H1 (cell line): ENCODE measurements around the gene LIG4. TPM values are rescaled to one million over a fixed set of nuclear protein-coding genes. Genes with fewer than 3 reads are reported as not detected.

Source experiments
- CTBP2 ChIP-seq: IDR thresholded peaks from 2 replicates; pipeline ENCODE4 v1.7.0; 2011; ENCODE audit warnings: borderline replicate concordance, mild to moderate bottlenecking, moderate library complexity, mixed read lengths, low read length; ENCODE audit not compliant: insufficient read depth, insufficient read length
- NANOG ChIP-seq: IDR thresholded peaks from 2 replicates; pipeline ENCODE4 v1.6.1; 2011; ENCODE audit warnings: low read length, low read depth, mild to moderate bottlenecking, inconsistent platforms; ENCODE audit not compliant: insufficient read depth, poor library complexity, severe bottlenecking
- polyA plus RNA-seq, 7 experiments: library from polyadenylated mRNA; depleted of rRNA in 3 of 7; stranded (reverse) in 5 of 7; unstranded in 2 of 7; fragments of >200 nt in 5 of 7; fragments of 200-250 nt in 2 of 7; gene quantifications; 1 replicate in 5 of 7; 2 replicates in 1 of 7; 4 replicates in 1 of 7; pipeline versions ENCODE4 v1.2.1 to v1.2.3, GENCODE V29; 2011 to 2013; ENCODE audit warnings: missing spikeins in 2 of 7, mixed read lengths in 2 of 7
- total RNA-seq: library from RNA; stranded (reverse); fragmentation: NEBNext Ultra II Directional; extraction: Animal tissue kit (Norgen Biotek cat#: 25700); gene quantifications from 2 replicates; pipeline ENCODE4 v1.2.1, GENCODE V29; 2021

Gene LIG4
- total and polyA plus RNA-seq, 2 of the 8 experiments (the other 6 are each of a cell fraction or from before 2014, with no cell fraction given): 1.1 to 4.5 TPM

DNA sequence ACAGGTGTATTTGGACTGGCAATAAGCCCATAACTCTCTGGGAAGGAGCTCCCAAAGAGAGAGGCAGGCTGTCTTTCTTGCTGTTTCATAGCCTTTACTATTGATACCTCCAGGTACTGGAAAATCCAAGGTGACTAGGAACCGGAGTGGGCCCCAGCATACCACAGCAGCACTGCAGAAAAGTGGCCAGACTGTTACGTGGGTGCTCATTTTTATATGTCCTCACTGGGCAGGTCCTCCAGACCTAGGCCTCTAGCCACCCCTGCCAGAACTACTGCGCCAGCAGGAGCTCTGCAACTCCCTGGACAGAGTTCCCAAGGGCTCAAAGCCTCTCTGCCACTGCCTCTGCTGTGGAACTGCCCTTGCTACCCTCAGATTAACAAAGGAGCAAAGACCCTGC, 46.4 kb downstream of the LIG4 start (continued):
- TF ChIP-seq NANOG (no peak), CTBP2 (no peak)
- TF ChIP-seq, all 59 proteins: peak for 0
